ENCODE measurements around the gene MGP.

MGP gene

DNA sequence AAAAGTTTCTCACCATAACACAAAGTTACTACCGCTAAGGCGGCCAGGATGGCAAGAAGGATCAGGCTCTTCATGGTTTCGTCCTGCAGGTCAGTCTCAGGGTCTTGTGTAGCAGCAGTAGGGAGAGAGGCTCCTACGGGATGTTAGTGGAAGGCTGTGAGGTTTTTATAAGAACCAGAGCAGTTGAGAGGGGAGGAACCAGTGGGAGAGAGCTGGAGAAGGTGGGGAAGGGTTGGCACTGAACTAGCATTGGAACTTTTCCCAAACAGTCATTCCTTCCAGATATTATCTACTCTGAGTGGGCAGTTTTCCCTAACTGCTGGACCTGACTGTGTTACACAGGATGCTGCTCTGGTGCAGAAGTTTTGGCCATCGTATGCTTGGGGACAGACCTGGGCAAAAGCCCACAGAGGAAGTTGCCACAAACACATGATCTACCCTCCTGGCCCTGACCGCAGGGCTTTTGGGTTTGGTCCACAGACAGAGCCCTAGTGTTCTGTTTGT is at the start of gene MGP:
TSS of gene MGP (minus strand) at position 137 of the 504 bp plus-strand sequence. CDS start at position 74, 63 bp downstream.
- DNase-seq (ENCODE audit: low read depth in 2 of 2) = no peak

GRCh38 chr12:14935031-14935430 is 49.4 kb upstream of the MGP start:
- DNase-seq (ENCODE audit: low read depth in 2 of 2) = no peak

DNA sequence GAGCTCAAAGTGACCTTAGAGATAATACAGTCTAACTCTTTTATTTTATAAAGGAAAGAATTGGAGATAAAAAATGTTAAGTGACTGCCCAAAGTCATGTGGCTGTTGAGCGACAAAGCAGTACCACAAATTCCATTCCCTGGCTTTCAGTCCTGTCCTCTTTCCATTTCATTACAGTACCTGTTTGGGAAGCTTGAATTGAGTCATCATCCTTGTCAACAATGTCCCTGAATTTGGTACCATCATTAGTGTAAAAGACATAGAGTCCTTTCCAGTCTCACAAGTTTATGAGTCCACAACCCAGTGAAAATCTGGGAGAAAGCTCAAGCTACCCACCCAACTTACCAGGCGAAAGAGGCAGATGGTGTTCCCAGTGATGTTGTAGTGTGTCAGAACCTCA is 48.9 kb upstream of the MGP start:
- no peak for DNase-seq (ENCODE audit: low read depth in 2 of 2)

- DNase-seq (ENCODE audit: low read depth in 2 of 2) = no peak
These were observed 46.3 kb upstream of the MGP start for GRCh38 chr12:14931791-14932560.

DNA sequence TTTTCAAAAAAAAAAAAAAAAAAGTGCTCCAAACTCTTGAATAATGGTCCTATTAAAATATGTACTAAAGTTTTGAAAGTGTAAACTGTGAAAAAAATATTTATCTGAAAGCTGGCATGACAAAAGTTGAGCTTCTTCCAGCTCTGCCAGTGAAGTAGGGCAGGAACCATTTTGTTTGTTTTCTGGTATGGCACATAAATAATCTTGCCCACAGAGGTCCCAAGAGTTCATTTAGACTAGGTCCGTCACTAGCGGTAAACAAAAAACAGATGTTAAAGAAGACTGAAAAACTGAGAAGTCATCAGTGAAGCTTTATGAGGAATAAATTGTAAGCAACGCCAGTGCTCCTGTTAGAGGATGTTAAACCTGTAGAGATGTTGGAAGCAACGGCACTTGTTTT is 45.7 kb upstream of the MGP start:
- no peak for DNase-seq (ENCODE audit: low read depth in 2 of 2)

GRCh38 chr12:14930299-14930698 is 44.6 kb upstream of the MGP start:
- DNase-seq (ENCODE audit: low read depth in 2 of 2) = no peak

- DNase-seq (ENCODE audit: low read depth in 2 of 2) = no peak
These were observed 43.3 kb upstream of the MGP start for GRCh38 chr12:14928931-14929330.

DNA sequence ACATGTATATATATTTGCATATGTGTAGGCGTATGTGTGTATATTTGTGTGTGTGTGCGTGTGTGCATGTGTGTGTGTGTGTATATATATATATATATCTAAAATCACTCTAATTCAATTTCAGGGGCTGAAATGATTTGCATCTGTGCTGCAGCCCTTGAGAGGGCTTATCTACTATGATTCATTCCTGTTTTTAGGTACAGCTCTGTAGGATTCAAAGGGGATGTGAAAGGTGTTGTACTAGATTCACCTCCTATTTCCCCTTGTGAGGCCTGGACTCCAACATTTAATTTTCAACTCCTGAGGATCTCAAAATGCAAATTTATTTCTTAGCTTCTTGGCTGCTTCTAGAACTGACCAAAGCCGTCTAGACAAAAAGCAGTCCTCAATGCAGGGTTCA is 41.6 kb upstream of the MGP start:
- no peak for DNase-seq (ENCODE audit: low read depth in 2 of 2)

GRCh38 chr12:14924541-14924940 is 38.9 kb upstream of the MGP start:
- DNase-seq (ENCODE audit: low read depth in 2 of 2) = no peak

- no peak for DNase-seq (ENCODE audit: low read depth in 2 of 2)
These were observed 38.3 kb upstream of the MGP start for GRCh38 chr12:14923944-14924343.

DNA sequence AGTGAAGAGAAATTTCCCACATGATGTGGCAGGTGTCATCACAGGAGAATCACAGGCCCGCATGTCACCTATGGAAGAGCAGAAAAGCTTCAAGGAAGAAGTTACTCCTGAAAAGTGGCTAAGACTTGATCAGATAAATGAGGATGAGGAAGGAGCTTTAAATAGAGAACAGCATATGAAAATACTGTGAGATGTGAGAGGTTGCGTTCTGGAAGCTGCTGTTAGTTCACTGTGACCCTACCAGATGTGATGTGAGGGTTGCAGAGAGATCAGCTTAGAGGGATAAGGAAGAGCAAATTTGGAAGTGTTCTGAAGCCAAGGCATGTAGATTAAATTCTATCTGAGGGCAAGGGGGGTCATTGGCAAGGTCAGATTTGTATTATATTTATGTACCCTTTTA is 35.6 kb upstream of the MGP start:
- DNase-seq (ENCODE audit: low read depth in 2 of 2) = no peak

DNA sequence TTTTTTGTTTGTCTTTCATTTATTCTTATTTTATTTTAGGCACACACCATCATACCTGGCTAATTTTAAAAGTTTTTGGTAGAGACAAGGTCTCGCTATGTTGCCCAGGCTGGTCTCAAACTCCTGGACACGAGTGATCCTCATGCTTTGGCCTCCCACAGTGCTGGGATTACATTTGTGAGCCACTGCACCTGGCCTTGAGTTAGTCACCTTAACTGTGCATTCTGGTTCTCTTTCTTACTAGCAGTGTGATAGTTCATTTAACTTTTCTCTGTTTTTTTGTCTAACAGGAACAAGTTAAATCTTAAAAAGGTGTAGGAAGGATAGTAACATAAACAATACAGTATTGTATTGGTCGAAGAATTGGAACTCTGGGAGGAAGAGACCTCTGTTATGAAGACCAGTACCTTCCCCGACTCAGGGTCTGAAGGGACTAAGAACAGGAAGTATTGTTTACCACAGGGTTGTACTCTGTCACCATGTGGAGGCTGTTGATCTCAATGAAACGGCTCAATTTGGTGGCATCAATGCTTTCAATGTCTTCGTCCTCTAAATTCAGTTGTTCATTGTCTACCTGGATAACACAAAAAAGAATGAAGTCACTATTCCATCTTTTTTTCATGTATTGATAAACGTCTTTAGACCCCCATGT is 34.9 kb upstream of the MGP start:
- no peak for DNase-seq (ENCODE audit: low read depth in 2 of 2)

DNA sequence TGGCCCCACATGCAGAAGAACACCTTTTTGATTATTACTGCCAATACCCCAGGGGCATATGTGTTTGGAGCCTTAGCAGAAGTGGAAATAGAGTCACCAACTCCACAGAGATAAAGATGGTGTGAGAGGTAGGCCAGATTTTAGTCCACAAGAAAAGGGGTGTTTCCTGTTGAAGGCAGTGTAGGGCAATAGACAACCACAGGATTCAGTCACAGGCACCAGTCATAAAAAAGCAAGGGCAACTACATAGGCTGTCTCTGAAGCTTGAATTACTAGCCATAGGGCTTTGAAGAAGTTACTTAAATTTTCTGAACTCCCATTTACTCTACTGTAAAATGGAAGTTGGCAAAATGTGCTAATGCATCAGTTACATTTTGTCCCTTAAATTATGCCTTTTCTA is 33.8 kb upstream of the MGP start:
- no peak for DNase-seq (ENCODE audit: low read depth in 2 of 2)

- no peak for DNase-seq (ENCODE audit: low read depth in 2 of 2)
These were observed 30.1 kb upstream of the MGP start for GRCh38 chr12:14915736-14916135.

DNA sequence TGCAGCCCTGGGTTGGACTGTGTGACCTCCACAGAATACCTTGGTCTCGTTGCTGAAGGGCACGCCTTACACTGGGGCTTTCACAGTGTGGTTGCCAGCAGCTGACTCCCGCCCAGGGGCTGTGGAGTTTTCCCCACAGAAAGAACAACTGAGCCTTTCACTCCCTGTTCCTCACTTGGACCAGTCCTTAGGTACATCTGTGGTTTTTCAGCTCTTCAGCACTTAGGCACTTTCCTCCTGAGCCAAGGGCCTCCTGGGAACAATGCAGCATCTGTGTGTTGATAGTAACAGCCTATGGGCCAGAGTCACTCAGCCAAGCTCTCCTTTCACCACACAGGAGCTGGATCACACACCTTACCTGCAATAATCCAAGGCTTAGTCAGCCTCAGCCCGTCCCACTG is 27.7 kb upstream of the MGP start:
- no peak for DNase-seq (ENCODE audit: low read depth in 2 of 2)

GRCh38 chr12:14911131-14911530 is 25.5 kb upstream of the MGP start:
- no peak for DNase-seq (ENCODE audit: low read depth in 2 of 2)

GRCh38 chr12:14910090-14910915 is 24.6 kb upstream of the MGP start:
- DNase-seq (ENCODE audit: low read depth in 2 of 2) = peak; percentile 23 to 32

DNA sequence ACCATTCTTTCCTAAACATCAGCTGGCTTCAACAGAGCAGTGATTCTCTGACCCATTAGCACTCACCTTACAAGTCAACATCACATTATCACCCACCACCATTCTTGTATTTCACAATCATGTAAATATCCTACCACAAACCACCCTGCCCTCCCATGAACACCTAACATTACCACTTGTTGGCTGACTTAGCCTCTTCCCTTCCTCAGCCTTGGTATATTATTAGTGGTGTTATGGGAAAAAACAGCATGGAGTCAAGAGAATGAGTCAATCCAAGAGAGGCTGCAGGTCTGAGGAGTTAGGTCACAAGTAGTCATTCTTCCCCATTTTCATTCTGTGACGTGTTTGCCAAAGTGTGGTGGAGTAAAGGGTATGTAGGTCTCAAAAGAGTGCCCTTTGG is 22.3 kb upstream of the MGP start:
- no peak for DNase-seq (ENCODE audit: low read depth in 2 of 2)

GRCh38 chr12:14906114-14906513 is 20.5 kb upstream of the MGP start:
- DNase-seq (ENCODE audit: low read depth in 2 of 2) = no peak

DNA sequence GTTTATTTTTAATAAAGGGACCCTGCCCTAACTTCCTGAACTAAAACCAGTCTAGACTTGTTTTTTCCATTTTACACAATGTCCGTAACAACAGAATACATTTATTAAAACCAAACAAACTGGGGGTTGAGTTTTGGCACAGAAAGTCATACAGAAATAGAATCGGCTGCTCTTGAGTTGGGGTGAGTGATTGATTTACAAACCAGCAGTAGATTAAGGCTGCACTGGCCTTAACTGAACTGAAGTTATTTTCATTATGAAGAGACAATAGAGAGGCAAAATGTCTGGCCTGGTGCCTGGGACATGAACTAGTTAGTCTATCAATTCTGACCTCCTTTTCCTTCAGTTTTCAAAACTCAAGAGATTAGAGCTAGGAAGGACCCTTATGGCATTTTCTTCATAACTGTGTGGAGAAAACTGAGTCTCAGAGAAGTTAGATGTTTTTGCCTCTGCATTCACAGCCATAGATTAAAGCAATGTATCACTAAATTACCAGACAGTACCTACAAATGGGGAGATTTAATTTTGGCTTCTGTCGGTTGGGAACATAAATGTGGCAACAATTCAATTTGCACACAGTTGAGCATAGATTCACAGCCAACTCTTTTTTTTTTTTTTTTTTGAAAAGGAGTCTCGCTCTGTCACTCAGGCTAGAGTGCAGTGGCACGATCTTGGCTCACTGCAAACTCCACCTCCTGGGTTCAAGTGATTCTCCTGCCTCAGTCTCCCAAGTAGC is 19.8 kb upstream of the MGP start:
- DNase-seq (ENCODE audit: low read depth in 2 of 2) = no peak

DNA sequence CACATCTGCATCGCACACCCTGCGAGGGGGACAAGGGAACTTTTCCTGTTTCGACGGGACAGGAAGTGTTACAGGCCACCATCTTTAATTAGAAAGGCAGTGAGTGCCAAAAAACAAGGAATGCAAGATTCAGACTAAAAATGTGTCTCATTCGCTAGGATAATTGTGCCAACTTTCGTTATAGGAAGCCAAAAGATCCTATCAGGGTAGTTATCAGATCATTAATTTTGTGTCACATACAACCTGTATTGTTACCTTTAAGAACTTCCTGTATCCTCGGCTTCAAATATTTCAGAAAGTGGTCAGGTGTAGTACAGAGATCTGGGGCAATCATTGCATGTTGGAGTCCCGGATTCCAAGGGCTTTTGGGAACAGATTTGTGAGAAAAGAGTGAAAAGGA is 19.2 kb upstream of the MGP start:
- DNase-seq (ENCODE audit: low read depth in 2 of 2) = no peak
